Measurements from ENCODE around the gene MBL2.

DNA sequence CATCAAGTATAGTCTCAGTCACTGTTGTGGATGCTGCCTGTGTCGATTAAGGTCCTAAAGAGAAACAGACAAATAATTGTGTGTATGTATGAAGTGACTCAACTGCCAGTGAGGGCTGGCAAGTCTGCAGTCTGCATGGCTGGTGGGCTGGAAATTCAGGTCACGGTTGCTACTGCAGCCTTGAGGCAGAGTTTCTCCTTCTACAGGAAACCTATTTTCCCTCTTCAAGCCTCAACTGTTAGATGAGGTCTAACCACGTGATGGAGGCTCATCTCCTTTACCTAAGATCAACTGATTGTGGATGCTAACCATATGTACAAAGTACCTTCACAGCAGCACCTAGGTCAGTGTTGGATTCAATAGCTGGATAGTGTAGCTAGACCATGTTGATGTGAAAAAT lies 29.9 kb downstream of the MBL2 start:
- no peak for TF ChIP-seq CTCF (conservative IDR thresholded peaks at IDR 0.05; ENCODE audit: low read length)
- no peak for TF ChIP-seq EZH2phosphoT487 (IDR thresholded peaks at IDR 0.05; ENCODE audit: borderline replicate concordance)
